Left renal pelvis (tissue), 4 donors: ENCODE measurements around the gene GNA12. TPM values are rescaled to one million over a fixed set of nuclear protein-coding genes. Genes with fewer than 3 reads are reported as not detected.

ENCODE experiments used
- DNase-seq, 4 donors: peaks; one replicate each; pipeline ENCODE4 v3.0.0-alpha.2; 2013; ENCODE audit warnings: low read depth in 4 of 4, low spot score in 3 of 4
- polyA plus RNA-seq, 4 donors: library from polyadenylated mRNA; unstranded; fragments of 120-200 nt; gene quantifications; one replicate each; pipeline ENCODE4 v1.2.1, GENCODE V29; 2013; ENCODE audit not compliant: insufficient read length in 4 of 4

GNA12 gene
- polyA plus RNA-seq, 4 donors: 38.6 to 55.9 (median 41.4) TPM

DNA sequence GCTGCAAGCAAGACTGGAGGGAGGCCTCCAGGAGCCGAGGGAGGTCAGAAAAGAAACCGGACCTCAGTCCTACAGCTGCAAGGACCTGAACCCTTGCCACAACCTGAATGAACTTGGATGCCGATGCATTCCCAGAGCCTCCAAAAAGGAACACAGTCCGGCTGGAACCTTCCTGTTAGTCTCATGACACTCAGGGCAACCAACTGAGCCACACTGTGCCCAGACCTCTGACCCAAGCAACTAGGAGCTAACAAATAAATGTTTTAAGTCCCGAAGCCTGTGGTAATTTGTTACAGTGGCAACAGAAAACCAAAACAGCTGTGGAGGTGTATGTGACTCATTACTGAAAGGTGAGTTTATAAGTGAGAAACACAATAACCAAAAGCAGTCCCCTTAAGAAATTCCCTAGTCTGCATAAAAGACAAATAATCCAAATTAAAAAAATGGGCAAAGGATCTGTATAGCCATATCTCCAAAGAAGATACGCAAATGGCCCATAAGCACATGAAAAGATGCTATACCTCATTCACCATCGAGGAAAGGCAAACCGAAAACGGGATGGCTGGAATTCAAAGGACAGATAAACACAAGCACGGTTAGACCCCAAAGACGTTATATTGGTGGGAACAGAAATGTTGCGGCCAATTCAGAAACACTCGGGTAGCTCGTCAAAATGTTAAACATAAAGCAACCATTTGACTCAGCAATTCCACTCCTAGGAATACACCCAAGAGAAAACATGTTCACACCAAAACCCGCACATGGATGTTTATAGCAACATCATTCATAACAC lies 24.8 kb downstream of the GNA12 start:
- no peak for DNase-seq

DNA sequence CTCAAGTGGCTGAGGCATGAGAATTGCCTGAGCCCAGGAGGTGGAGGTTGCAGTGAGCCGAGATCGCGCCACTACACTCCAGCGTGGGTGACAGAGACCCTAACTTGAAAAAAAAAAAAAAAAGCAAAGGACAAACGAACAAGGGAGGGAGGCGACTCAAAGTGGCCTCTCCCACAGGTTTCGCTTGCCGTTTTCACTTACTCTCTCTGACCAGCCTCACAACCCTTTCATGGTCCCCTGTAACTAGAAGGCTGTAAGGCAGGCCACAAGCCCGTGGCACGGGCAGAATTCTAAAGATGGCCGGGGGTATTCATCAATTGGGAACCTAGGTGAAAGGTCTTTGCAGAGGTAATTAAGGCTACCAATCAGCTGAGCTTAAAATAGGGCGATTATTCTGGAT lies 25.5 kb downstream of the GNA12 start:
- no peak for DNase-seq

DNA sequence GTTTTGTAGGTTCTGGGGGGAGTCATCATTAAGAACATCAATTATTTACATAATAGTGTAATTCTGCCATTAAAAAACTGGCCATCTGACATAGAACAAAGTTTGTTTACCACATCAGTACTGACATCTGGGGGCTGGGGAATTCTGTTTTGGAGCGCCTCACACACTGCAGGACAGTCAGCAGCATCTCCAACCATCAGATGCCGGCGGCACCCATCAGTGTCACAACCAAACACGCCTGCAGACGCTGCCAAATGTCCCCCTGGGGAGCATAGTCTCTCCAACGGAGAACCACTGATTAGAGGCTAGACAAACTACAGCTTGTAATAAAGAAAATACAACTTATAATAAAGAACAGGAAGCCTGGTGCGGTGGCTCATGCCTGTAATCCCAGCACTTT lies 26.0 kb downstream of the GNA12 start:
- no peak for DNase-seq

DNA sequence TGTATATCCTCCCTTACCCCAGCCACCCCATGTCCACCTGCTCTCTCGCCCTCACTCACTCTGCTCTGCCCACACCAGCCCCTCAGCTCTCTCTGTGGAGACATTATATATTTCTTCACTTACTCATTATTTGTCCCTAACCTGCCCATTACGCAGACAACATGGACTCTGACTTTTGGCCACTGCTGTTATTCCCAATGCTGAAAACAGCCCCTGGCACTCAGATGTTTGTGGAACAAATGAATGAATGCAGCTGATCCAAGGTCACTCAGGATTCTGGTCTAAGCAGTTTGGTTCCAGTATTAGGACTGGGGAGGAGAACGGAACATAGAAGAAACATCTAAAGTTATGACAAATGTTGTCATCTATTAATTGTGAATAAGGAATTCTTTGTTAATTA lies 26.7 kb downstream of the GNA12 start:
- no peak for DNase-seq

DNA sequence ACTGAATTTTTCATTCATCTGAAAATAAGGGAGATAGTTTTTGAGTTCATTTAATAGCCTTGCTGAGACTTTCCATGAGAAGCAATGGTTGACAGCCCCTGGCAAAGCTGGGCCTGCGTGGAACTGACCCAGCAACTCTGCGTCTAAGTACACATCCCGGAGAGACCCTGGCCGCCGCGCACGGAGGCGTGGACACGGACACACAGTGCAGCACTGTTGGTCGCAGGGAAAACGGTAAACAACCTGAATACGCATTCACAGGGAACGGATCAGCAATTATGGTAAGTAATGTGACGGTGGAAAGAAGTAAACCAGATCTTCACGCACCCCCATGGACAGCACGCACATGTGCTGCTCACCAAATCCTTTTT lies 28.2 kb downstream of the GNA12 start:
- no peak for DNase-seq

DNA sequence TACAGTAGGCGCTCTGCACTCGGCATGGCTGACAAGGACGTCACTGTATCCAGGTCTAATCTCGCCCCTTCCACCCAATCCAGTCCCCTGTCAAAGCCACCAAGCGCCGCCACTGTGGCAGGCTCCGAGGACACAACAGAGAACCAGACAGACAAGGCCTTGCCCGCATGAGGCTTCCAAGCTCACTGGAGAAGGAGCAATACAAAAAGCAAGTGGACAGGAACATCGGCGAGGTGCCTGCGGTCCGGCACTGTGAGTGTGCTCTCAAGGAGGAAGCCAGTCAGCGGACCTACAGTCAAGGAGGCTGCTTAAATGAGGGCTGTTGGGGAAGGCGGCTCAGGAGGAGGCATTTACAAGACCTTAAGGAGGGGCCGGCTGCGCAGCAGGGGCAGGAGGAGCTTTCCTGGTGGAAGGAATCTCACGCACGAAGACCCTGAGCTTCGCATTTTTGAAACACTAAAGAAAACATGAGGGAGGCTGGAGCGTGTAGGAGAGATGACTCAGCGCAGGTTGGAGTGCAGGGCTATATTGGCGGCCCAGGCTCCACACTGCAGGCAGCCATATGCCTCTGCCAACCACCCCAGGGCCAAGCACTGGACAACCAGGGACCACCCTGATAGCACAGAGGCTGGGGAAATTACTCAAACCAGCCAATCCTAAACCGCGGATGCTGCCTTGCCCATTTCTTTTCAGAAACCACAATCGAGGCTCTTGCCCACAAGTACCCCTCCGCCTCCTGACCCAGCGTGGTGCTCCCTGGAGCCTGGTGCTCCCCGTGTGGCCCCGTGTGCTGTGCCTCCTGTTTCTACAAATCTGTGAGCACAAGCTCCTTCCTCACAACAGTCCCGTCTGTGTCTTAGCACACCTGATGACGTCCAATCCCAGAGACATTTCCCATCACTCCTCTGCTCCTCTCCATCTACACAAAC lies 28.9 kb downstream of the GNA12 start:
- DNase-seq: no peak

DNA sequence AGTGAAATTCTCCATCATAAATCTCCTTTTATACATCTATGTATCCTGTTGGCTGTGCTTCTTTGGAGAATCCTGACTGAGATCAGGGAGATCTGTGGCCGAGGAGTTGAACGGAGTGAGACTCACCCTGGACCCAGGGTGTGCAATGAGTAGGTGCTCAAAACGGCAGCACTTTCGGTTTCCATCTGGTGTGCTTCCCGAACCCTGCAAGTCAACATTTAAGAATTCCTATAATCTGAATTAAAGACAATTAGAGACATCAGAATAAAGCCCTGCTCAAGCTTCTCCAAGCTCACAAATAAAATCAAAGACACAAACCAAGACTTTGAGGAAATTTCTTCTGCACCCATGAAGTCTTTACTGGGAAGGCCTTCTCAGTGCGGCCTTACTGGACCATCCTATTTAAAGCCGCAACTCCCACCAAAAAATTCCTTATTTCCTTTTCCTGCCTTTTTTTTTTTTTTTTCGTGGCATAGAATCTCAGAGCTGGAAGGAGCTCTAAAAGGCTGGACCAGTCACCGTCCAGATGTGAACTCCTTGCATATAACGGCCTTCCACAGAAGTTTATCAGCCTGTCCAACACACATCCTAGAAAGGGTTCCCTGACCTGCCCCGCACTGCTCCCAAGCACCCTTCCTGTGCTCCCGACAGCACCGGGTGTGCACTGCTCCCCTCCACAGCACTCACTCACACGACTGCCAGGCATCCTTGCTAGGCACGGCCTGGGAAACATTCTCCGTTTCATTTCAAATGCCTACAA lies 29.7 kb downstream of the GNA12 start:
- no peak for DNase-seq

DNA sequence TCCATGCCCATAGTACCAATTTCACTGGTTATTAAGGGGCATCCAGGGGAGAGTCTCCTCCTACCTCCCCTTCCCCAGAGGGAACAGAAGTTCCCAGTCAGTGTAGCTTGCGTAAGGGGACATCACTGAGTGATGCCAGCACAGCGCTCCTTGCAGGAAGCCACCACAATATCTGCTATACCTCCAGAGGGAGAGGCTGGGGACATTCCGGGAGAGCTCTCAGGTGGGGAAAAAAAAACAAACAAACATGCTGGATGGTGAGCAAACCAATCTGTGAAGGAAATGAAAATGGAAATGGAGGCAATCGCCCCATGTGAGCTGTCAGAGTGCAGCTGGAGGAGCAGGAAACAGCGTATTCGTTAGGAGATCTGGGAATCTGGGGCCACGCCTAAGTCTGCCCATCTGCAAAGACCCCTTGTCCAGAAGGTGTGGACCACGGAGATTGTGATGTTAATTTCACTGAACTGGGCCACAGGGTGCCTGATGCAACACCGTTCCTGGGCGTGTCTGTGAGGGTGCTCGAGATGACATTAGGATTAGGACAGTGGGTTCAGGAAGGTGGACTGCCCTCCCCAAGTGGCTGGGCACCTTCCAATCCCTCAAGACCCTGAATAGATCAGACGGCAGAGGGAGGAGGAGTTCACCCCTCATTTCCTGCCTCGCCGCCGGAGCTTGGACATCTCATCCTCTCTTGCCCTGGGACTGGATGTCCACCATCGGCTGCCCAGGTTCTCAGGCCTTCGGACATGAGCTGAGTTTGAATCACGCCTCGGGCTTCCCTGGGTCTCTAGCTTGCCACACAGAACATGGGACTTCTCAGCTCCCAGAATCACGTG lies 30.5 kb downstream of the GNA12 start:
- DNase-seq: no peak

DNA sequence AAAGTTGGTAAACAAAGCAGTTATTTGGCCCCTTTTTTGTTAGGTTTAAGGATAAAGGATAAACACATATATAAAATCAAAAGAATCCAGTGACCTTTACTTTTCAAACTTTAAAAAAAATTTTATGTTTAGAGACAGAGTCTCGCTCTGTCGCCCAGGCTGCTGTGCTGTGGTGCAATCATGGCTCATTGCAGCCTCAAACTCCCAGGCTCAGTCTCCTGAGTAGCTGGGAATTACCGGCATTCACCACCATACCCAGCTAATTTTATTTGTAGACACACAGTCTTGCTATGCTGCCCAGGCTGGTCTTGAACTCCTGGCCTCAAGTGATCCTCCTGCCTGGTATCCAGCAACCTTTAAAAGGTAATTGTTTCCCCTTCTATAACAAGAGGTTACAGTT lies 31.3 kb downstream of the GNA12 start:
- DNase-seq: no peak

DNA sequence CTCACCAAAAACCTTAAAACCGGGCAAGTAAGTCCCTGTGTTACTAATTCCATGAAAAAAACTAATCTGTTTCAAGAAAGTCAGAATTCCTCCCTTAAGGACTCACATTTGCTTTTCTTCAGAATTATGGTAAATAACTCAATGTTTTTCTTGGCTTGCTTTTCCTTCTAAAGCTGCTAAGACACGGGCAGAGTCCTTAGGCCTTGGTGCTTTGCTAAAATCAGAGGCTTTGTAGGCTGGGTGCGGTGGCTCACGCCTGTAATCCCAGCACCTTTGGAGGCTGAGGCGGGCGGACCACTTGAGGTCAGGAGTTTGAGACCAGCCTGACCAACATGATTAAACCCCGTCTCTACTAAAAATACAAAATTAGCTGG lies 32.0 kb downstream of the GNA12 start:
- no peak for DNase-seq

DNA sequence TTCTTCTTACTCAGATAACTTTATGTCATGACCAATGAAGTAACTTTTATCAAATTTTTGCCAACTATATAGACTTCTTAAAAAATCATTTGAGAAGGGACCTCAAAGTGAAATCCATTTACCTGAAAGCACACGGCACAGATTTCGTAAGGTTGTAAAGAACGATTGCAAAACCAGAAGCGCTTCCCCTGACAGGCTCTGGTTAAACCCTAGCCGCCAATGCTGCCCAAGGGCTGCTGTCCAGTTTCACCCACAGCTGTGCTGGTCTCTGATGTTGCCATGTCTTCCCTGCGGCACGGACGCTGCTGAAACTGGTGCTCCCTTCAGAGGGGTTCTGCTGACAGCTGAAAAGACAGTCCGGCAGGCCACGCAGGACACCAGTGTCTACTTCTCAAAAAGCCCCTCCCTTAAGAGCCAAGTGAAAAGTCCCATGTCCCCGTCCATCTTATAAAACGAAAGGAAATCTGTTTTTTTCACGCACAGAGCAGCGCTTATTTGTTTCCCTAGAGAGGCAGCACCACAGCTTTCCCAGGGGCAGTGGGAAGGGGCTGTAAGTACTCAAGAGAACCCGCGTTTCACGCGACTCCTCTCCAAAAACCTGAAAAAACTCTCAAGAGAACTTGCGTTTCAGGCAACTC lies 32.5 kb downstream of the GNA12 start:
- no peak for DNase-seq

DNA sequence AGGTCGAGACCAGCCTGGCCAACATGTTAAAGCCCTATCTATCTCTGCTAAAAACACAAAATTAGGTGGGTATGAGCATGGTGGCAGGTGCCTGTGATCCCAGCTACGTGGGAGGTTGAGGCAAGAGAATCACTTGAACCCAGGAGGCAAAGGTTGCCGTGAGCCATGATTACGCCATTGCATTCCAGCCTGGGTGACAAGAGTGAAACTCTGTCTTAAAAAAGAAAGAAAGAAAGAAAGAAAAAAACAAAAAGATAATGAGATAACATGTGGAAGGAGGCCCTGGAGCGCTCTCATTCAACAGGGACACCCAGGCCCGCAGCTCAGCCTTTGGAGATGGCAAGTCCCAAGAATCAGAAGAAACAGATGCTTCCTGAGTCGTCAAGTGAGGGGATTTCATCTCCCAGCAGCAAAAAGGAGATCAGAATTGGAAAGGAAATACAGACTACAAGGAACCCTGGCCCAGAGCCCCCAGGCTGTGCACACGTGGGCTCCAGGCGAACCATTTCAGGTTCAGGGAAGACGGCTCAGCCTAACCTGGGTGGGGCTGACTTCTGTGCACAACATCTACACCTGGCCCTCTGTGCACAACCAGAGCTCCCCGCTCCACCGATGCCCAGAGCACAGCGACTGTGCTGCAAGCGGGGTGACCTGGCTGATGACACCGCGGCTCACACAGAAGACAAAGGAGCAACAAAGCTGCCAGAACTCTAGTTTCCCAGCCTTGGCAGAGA lies 33.3 kb downstream of the GNA12 start:
- DNase-seq: no peak

DNA sequence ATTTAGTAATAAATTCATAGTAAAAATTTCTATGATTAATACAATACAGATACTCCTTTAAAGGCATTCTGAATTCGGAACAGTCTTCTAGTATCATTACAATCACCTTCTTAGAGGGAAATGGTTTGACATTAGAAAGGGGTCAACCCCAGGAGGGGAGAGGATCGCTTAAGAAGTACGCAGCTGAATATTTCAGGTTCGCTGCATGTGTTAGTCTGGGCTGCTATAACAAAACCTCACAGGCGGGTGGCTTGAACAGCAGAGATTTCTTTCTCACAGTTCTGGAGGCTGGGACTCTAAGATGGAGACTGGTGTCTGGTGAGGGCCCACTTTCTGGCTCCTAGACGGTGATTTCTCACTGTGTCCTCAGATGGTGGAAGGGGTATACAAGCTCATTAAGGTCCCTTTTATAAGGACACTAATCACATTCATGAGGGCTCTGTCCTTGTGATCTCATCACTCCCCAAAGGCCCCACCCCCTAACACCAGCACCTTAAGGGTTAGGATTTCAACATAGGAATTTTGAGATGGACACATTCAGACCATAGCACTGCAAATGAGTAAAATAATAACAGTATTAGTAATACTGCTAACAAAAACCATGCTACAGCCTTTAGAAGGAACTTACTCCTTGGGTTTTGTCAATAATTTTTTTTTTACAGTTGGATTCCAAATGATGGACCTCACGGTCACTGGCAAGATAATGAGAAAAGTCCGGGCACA lies 34.0 kb downstream of the GNA12 start:
- no peak for DNase-seq

DNA sequence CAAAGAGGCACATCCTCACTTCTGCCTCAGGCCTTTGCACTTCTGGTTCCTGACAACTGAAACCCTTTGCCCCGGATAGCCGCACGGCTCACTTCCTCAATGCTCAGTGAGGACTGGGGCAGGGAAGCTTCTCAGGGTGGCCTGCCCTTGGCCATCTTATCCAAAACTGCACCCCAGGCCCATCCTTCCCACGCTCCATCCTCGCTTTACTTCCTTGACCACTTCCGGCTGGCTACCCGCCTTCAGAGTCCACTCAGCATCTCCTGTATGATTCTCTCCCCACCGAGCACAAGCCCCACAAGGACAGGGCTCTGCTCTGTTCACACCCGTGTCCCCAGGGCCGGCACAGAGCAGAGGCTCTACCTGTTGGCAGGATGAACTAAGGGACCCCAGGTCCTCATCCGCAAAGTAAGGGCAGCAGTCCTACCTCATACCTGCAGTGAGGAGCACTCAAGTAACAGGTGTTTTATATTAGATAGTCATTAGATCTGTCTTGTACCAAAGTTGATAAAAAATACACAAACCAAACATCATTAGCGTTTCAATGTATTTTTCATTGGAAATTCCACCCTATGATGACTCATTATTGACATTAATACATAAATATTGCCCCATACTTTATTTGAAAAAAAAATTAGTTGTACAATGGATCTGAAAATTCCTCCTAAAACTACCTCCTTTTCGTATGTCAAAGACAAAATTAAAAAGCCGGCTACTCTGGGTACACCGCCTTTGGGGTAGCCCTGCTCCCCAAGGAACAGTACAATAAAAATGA lies 35.0 kb downstream of the GNA12 start:
- no peak for DNase-seq

DNA sequence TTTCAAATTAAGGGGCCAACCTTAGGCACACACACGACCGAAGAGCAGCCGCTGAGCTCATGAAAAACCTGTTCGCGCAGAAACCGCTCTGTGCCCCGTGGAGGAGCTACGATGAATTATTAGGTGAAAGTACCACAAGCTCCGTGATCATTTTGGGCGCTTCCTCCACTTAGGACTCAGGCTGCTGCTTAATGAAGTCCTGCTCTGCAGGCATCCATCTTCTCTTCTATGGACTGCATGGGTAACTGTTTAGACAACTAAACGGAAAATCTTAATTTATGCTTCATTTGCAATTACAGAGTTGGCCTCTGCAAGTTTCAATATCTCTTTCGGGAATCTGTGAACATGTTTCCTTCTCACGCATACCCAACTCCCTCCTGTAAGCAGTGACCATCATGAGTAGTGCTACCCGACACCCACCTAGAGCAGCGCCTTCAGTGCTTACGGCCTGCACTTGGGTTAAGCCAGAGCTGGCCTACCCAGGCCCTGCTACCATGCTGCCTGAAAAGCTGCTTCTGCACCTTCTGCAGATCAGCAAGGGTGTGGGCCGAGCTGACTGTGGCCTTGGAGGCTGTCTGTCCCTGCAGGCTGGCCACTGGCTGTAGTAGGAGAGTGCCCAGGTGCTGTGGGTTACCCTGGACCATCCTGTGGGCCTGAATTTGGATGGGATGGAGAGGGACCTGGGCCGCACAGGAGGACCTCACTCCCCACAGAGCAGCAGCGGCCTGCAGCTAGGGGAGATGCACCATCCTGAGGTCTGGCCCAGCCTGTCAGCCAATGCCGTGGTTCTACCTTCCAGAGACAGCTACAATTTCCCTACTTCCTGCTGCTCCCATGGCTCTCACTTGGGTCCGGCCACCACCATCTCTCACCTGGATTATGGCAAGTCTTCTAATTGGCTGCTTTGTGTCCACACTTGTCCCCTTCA lies 36.0 kb downstream of the GNA12 start:
- DNase-seq: no peak

DNA sequence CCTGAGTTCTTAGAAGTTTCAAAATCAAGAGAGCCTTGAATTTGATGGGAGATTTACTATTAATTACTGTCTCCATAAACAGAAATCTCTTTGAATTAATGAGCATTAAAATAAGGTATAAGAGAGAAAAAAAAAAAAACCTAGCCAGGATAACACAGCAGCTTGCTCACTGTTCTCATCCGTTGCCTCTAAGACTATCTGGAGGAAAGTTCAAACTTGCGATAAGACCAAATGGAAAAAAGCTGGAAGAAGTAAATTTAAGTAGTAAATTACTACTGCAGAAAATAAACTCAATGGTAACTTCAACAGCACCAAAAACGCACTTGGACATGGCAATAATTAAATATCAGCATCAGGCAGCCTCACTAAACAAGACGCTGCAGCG lies 36.7 kb downstream of the GNA12 start:
- DNase-seq: no peak

DNA sequence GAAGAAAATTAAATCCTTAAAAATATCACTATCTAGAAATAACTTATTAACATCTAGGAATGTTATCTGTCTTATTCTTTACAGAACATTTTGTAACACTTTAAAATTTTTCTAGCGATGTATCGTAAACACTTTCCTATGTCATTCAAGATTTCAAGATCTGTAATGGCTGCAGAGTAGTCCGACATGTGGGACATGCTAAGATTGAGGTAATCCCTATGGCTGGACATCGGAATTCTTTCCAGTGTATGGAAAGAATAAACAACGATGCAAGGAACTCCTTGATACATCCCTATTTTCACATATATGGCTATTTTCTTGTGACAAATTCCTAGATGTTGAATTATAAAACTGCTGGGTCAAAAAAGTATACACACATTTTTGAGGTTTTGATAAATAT lies 37.5 kb downstream of the GNA12 start:
- DNase-seq: no peak
